HEK293T (cell line): Measurements from ENCODE around the gene WWTR1.

ENCODE experiments used
- BHLHE40 ChIP-seq: fragments of 450-650 bp; IDR thresholded peaks from 2 replicates; pipeline ENCODE4 v1.6.1; 2016; ENCODE audit warnings: mild to moderate bottlenecking, moderate library complexity, borderline replicate concordance
- FOXA1 ChIP-seq: fragments of 450-650 bp; IDR thresholded peaks from 2 replicates; pipeline ENCODE4 v1.6.1; 2016; ENCODE audit warnings: mild to moderate bottlenecking
- HDGF ChIP-seq: fragments of 450-650 bp; IDR thresholded peaks from 2 replicates; pipeline ENCODE4 v1.6.1; 2017; ENCODE audit warnings: antibody characterized with exemption, borderline replicate concordance
- NFRKB ChIP-seq: fragments of 450-650 bp; IDR thresholded peaks from 2 replicates; pipeline ENCODE4 v1.6.1; 2016; ENCODE audit warnings: mild to moderate bottlenecking, moderate library complexity

DNA sequence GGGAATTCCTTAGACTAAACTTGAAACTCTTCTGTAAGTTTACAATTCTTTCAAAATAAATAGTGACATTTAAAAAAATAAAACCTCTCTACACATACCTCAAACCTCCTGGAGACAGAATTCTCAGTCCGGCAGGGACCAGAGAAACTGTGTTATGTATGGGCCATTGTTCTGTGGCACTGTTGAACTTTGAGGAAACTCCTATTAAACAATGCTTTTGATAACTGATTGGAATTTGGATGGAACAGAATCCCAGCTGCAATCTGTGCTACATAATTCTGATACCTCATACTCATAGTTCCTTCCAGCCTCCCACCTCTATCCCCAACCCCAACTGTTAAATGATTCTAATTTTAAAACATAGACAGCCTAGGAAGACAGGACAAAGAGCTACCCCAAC lies 98.3 kb downstream of the WWTR1 start:
- TF ChIP-seq FOXA1 (no peak), HDGF (no peak), BHLHE40 (no peak), NFRKB (no peak)
